Endothelial cell of umbilical vein (primary cell): ENCODE measurements around the gene STK10. TPM values are rescaled to one million over a fixed set of nuclear protein-coding genes. Genes with fewer than 3 reads are reported as not detected.

Experiments used
- BruUV-seq: library from RNA; stranded (reverse); fragments of 400-500 nt; replicated peaks from 2 replicates; lab custom pipeline; 2021; lab: Mats Ljungman, UMichigan
- CTCF ChIA-PET: fragments of 300-600, 350-600 bp; sonication (Branson Sonifier 250); formaldehyde crosslinking; loops from one replicate; lab custom pipeline; 2021; ENCODE audit warnings: antibody characterized with exemption, inconsistent platforms; lab: Charles Lee
- POLR2A ChIA-PET: fragments of 300-600, 350-600 bp; sonication (Branson Sonifier 250); formaldehyde crosslinking; loops from one replicate; lab custom pipeline; 2021; ENCODE audit warnings: antibody characterized with exemption, inconsistent platforms; lab: Charles Lee
- DNase-seq: peaks from one replicate; pipeline ENCODE4 v3.0.0-alpha.2; 2011; ENCODE audit warnings: low read depth, low spot score
- FAIRE-seq: peaks from 2 replicates; lab custom pipeline; 2011; peaks lifted over from hg19 to GRCh38; lab: Jason Lieb, UNC
- H2AFZ ChIP-seq: 2 replicates; pipeline ENCODE4 v1.6.0; 2012; ENCODE audit warnings: low read depth, low read length, control low read depth, inconsistent platforms
- H3K27ac ChIP-seq: 2 replicates; pipeline ENCODE4 v1.5.1; 2011; ENCODE audit warnings: low read depth, mild to moderate bottlenecking, control low read depth, low read length, moderate library complexity; ENCODE audit not compliant: insufficient read depth
- H3K27me3 ChIP-seq, 2 experiments: 2 replicates each; pipeline versions ENCODE4 v1.6.0 to v1.6.1; 2011; ENCODE audit warnings: low read length in 2 of 2, mixed read lengths in 1 of 2; ENCODE audit not compliant: control insufficient read depth in 2 of 2, insufficient read depth in 2 of 2
- H3K36me3 ChIP-seq, 2 experiments: 2 replicates in 1 of 2; 3 replicates in 1 of 2; pipeline ENCODE4 v1.5.1; 2011; ENCODE audit warnings: low read length in 2 of 2, mild to moderate bottlenecking in 1 of 2, moderate library complexity in 1 of 2; ENCODE audit not compliant: control insufficient read depth in 2 of 2, insufficient read depth in 2 of 2; ENCODE audit errors: extremely low read depth in 1 of 2
- H3K4me1 ChIP-seq: 3 replicates; pipeline ENCODE4 v1.5.1; 2011; ENCODE audit warnings: mild to moderate bottlenecking, low read length; ENCODE audit not compliant: control insufficient read depth, insufficient read depth; ENCODE audit errors: extremely low read depth
- H3K4me2 ChIP-seq: 2 replicates; pipeline ENCODE4 v1.6.1; 2011; ENCODE audit warnings: low read length, control low read depth, mixed read lengths; ENCODE audit not compliant: insufficient read depth
- H3K4me3 ChIP-seq, 3 experiments: fragments of 200-600 bp in 1 of 3; sonication (generic), shearing (Covaris generic) in 1 of 3; replicated peaks in 1 of 3; 2 replicates each; pipeline ENCODE4 v1.5.1; 2011 to 2016; ENCODE audit warnings: control low read depth in 3 of 3, low read length in 3 of 3, mild to moderate bottlenecking in 2 of 3, inconsistent platforms in 1 of 3, low read depth in 1 of 3, moderate library complexity in 1 of 3; ENCODE audit not compliant: insufficient read depth in 1 of 3
- H3K79me2 ChIP-seq: 2 replicates; pipeline ENCODE4 v1.6.0; 2012; ENCODE audit warnings: low read length, inconsistent platforms; ENCODE audit not compliant: control insufficient read depth, insufficient read depth
- H3K9ac ChIP-seq: replicated peaks from 2 replicates; pipeline ENCODE3; 2011; ENCODE audit warnings: low read length, control low read depth; ENCODE audit not compliant: insufficient read depth; ENCODE audit errors: extremely low read depth
- H3K9me1 ChIP-seq: replicated peaks from 3 replicates; pipeline ENCODE4 v1.6.0; 2011; ENCODE audit warnings: mild to moderate bottlenecking, low read length; ENCODE audit not compliant: control insufficient read depth, insufficient read depth; ENCODE audit errors: extremely low read depth
- H3K9me3 ChIP-seq: replicated peaks from 2 replicates; pipeline ENCODE4 v1.5.1; 2012; ENCODE audit warnings: low read length, inconsistent platforms; ENCODE audit not compliant: control insufficient read depth, insufficient read depth
- H4K20me1 ChIP-seq: replicated peaks from 2 replicates; pipeline ENCODE3; 2011; ENCODE audit warnings: mild to moderate bottlenecking, low read length; ENCODE audit not compliant: control insufficient read depth, insufficient read depth; ENCODE audit errors: extremely low read depth
- CTCF ChIP-seq, 2 donors: IDR thresholded peaks; 1 replicate in 1 of 2; 2 replicates in 1 of 2; pipeline ENCODE4 v1.5.1; 2011; ENCODE audit warnings: low read length in 2 of 2, mild to moderate bottlenecking in 2 of 2, moderate library complexity in 2 of 2, control low read depth in 1 of 2, inconsistent platforms in 1 of 2, low read depth in 1 of 2; ENCODE audit not compliant: insufficient read depth in 1 of 2; ENCODE audit errors: extremely low read depth in 1 of 2
- EZH2 ChIP-seq: IDR thresholded peaks from 2 replicates; pipeline ENCODE4 v1.6.1; 2012; ENCODE audit warnings: borderline replicate concordance, low read depth, mild to moderate bottlenecking, moderate library complexity, low read length, inconsistent platforms; ENCODE audit not compliant: severe bottlenecking
- FOS ChIP-seq: IDR thresholded peaks from 2 replicates; pipeline ENCODE4 v1.6.1; 2011; ENCODE audit warnings: mild to moderate bottlenecking, low read length, moderate library complexity, borderline replicate concordance; ENCODE audit not compliant: insufficient read depth
- GATA2 ChIP-seq: IDR thresholded peaks from 2 replicates; pipeline ENCODE4 v1.7.0; 2011; ENCODE audit warnings: low read depth, mild to moderate bottlenecking, moderate library complexity, mixed read lengths, low read length; ENCODE audit not compliant: insufficient read length, insufficient read depth
- JUN ChIP-seq: IDR thresholded peaks from 2 replicates; pipeline ENCODE4 v1.6.1; 2011; ENCODE audit warnings: borderline replicate concordance, low read depth; ENCODE audit not compliant: insufficient read length, insufficient read depth
- MAX ChIP-seq: IDR thresholded peaks from 2 replicates; pipeline ENCODE4 v1.6.1; 2011; ENCODE audit not compliant: insufficient read depth, insufficient read length
- MYC ChIP-seq: IDR thresholded peaks from one replicate; pipeline ENCODE4 v1.6.1; 2011; ENCODE audit warnings: mild to moderate bottlenecking, low read depth, low read length
- POLR2A ChIP-seq: IDR thresholded peaks from 2 replicates; pipeline ENCODE4 v1.6.1; 2012; ENCODE audit warnings: low read depth, mild to moderate bottlenecking, control low read depth, low read length
- POLR2AphosphoS5 ChIP-seq: IDR thresholded peaks from 2 replicates; pipeline ENCODE4 v1.6.1; 2012; ENCODE audit warnings: low read depth, mild to moderate bottlenecking, control low read depth, low read length, moderate library complexity; ENCODE audit not compliant: insufficient read depth
- dilution Hi-C: fragments of 300-500 bp; cut with MboI; formaldehyde crosslinking; loops from one replicate; pipeline ENCODE4 v1.15.0; 2019; ENCODE audit warnings: low sequenced_read_pairs; ENCODE audit not compliant: extremely low pct_ligation_motif_present
- intact Hi-C: fragments of 100-400 bp; cut with micrococcal nuclease; formaldehyde crosslinking; loops from one replicate; pipeline ENCODE4 v1.10.0; 2022
- polyA plus RNA-seq, 4 experiments: library from polyadenylated mRNA; depleted of rRNA in 3 of 4; stranded (reverse) in 3 of 4; unstranded in 1 of 4; fragments of >200 nt; gene quantifications; 2 replicates each; pipeline versions ENCODE4 v1.2.1 to v1.2.3, GENCODE V29; 2011 to 2012; ENCODE audit warnings: missing spikeins in 1 of 4
- total RNA-seq: library from RNA; stranded (reverse); gene quantifications from 2 replicates; pipeline ENCODE4 v1.2.3, GENCODE V29; 2021

Gene STK10
- total and polyA plus RNA-seq, 2 donors (not counting 3 experiments of a cell fraction or from before 2014, with no cell fraction given): 16.9 to 47.2 TPM

DNA sequence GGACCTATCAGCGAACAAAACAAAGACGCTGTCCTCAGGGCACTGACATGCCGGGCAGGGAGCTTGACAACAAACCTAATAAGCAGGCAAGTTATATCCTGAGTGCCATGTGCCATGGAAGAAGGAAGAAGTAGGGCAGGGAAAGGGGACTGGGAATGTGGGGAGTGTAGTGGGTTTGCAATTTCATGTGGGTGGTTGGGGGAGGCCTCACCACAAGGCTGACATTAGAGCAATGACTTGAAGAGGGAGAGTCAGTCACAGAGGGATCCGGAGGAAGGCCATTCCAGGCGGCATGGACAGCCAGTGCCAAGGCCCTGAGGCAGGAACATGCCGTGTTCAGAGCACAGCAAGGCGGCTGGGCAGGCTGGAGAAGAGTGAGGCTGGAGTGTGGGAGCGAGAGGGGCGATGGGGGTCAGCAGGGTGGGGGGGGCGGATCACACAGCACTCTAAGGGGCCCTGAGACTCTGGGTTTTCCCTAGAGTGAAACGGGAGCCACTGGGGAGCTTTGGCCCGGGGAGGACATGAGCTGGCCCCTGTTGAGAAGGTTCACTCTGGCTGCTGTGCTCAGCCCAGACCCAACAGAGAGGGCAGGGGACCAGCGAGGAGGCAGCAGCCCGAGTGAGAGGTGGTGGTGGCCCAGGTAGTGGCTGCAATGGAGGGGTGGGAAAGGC, 86.3 kb downstream of the STK10 start:
- no peak for TF ChIP-seq POLR2A
- no peak for TF ChIP-seq JUN
- TF ChIP-seq EZH2: no peak
- TF ChIP-seq GATA2: no peak
- ChIA-PET POLR2A (no interaction called here), CTCF (interaction anchor here (1.3 to 7.0 kb wide), 4 partner anchors 42 to 191 kb away, joined by 3 to 142 read pairs (median 9); partner anchors contain the start of genes STK10 and UBTD2)
- no peaks in the 10 kb centered on the region for H3K9me3 ChIP-seq
- dilution Hi-C loops: no loop called here
- peaks cover 18% of the 10 kb centered on the region for H3K4me1 ChIP-seq
- H3K27ac ChIP-seq: no peak overlapping the region
- peaks cover 0 to 3% of the 10 kb centered on the region in 2 experiments for H3K36me3 ChIP-seq
- no peak overlapping the region for H2AFZ ChIP-seq
- H3K4me3 ChIP-seq: no peak overlapping the region
- H3K9me1 ChIP-seq: no peaks in the 10 kb centered on the region
- no peaks in the 10 kb centered on the region for H3K27me3 ChIP-seq
- H4K20me1 ChIP-seq: no peaks in the 10 kb centered on the region
- intact Hi-C loops: loop anchor here (2.0 to 5.0 kb wide), 4 partner anchors 44 to 351 kb away; partner anchors contain the start of gene FBXW11
- no peak overlapping the region for H3K9ac ChIP-seq
- no peaks in the 10 kb centered on the region for H3K79me2 ChIP-seq
- DNase-seq: no peak
- FAIRE-seq: no peak
- H3K4me2 ChIP-seq: no peak overlapping the region
- no TSS peak for BruUV-seq

- Histone ChIP-seq H3K9me3 (no peaks in the 10 kb centered on the region), H3K36me3 (peaks cover 0 to 3% of the 10 kb centered on the region in 2 experiments), H3K4me2 (no peak overlapping the region), H3K4me3 (no peak overlapping the region), H2AFZ (no peak overlapping the region), H3K27ac (no peak overlapping the region), H3K79me2 (no peaks in the 10 kb centered on the region), H3K9ac (no peak overlapping the region), H3K4me1 (peaks cover 17% of the 10 kb centered on the region), H3K27me3 (no peaks in the 10 kb centered on the region), H3K9me1 (no peaks in the 10 kb centered on the region), H4K20me1 (no peaks in the 10 kb centered on the region)
- ChIA-PET CTCF (no interaction called here), POLR2A (no interaction called here)
- no peak for FAIRE-seq
- intact Hi-C loops (no loop called here), dilution Hi-C loops (no loop called here)
- no TSS peak for BruUV-seq
- TF ChIP-seq POLR2AphosphoS5 (no peak), JUN (no peak), MYC (no peak), MAX (no peak), POLR2A (no peak), CTCF (IDR thresholded peaks at IDR 0.05; ENCODE audit: extremely low read depth in 1 of 2, insufficient read depth in 1 of 2, low read depth in 1 of 2, low read length in 2 of 2) (no peak), FOS (no peak), GATA2 (no peak), EZH2 (no peak)
- no peak for DNase-seq
These were observed 89.1 kb downstream of the STK10 start for GRCh38 chr5:172098883-172099282.
